ENCODE results near the gene UTP4.

GRCh38 chr16:69120096-69120664 is 12.3 kb upstream of the UTP4 start:
- TF ChIP-seq POLR2A (IDR thresholded peaks at IDR 0.05; ENCODE audit: extremely low read depth, insufficient read length) (no peak), MYC (IDR thresholded peaks at IDR 0.05; ENCODE audit: low read depth, low read length) (no peak), CTCF (IDR thresholded peaks at IDR 0.05; ENCODE audit: low read depth, low read length) (no peak), MAX (IDR thresholded peaks at IDR 0.05; ENCODE audit: low read depth, low read length) (no peak)
